Stimulated activated naive CD4-positive, alpha-beta T cell (primary cell): ENCODE results near the gene CLEC16A.
"Not testable (repeated sequence)": the region's sequence is repeated elsewhere in the genome, so short reads cannot be mapped to it uniquely, and the experiment has no call there.

Experiments
- DNase-seq, 6 experiments: peaks; one replicate each; lab custom pipeline; 2025; lab: John Stamatoyannopoulos, UW

Gene CLEC16A

DNA sequence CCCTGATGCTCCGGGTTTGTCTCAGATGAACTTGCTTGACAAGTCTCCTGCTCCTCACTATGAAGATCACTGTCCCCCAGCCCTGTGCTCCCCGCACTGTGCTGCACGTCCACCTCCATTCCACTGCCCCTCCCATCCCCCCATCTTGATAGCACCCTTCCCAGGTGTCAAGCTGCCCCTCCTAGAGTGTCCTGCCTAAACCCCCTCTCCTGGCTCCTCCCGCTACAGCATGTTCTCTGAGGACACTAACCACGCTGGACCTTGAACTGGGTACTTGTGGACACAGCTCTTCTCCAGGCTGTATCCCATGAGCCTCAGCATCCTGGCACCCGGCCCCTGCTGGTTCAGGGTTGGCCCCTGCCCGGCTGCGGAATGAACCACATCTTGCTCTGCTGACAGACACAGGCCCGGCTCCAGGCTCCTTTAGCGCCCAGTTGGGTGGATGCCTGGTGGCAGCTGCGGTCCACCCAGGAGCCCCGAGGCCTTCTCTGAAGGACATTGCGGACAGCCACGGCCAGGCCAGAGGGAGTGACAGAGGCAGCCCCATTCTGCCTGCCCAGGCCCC lies 20.6 kb upstream of the CLEC16A start:
- DNase-seq = no peak

DNA sequence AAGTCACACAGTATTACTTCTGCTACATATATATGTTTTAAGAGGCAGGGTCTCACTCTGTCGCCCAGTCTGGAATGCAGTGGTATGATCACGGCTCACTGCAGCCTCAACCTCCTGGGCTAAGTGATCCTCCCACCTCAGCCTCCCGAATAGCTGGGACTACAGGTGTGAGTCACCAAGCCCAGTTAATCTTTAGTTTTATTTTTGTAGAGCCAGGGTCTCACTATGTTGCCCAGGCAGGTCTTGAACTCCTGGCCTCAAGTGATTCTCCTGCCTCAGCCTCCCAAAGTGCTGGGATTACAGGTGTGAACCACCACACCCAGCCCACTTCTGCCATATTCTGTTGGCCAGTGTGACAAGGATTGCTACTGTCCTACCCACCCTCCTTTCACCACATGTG lies 19.1 kb upstream of the CLEC16A start:
- not testable (repeated sequence) for DNase-seq

DNA sequence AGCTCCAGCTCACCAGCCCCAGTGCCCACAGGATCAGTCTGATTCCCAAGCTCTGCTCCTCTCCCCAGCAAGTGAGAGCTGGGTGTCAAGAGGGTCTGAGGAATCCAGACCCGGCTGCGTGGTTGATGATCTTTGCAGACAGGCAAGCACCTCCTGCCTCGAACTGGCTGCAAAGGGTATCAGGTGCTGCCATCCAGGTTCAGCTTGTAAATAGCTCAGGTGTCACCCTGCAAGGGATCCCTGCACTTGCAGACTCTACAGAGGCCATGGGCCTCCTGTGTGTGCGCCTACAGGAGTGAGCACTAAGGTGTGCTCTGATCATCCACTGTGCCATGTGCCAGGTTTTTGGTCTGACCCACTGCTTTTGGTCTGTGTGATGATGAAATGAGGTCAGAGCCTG lies 18.3 kb upstream of the CLEC16A start:
- no peak for DNase-seq

DNA sequence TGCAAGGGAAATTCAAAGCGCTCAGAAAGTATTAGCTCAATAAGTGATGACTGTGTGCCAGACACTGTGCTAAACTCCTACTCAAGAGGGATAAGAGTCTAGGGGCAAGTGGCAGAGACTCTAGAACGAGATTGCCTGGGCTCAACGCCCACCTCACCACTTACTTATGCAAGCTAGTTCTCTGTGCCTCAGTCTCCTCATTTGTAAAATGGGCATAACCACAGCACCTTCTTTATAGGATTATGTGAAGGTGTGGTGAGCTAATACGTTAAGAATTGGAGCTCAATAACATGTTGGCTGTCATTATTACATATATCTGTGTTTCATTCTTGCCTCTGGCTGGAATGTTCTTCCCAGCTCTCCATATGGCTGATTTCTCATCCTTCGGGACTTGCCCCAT lies 17.5 kb upstream of the CLEC16A start:
- no peak for DNase-seq

DNA sequence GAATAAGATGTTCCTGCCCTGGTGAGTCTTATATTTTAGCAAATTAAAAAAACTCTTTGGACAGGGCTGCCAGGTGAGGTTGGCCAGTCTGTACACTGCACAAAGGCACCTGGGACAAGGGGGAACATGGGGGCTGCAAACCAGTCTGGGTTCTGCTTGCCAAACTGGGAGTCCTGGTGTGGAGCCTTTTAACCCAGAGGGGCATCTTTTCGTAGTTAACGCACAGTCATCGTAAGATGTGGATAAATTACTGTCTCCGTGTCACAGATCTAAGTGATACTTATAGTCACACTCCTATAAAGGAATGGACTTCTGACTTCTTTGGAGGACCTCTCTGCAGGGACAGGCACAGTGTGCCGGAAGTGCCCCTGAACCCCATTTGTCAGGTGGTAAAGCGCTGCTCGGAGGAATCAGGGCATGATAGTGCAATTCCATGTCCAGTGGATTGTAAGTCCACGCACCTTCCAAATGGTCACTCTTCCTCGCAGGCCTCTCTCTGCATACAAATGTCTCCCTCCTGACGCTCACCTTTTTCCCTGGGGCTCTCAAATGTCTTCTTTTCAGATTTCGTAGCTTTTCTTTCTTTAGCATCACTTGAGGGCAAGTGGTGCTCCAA lies 16.8 kb upstream of the CLEC16A start:
- no peak for DNase-seq

DNA sequence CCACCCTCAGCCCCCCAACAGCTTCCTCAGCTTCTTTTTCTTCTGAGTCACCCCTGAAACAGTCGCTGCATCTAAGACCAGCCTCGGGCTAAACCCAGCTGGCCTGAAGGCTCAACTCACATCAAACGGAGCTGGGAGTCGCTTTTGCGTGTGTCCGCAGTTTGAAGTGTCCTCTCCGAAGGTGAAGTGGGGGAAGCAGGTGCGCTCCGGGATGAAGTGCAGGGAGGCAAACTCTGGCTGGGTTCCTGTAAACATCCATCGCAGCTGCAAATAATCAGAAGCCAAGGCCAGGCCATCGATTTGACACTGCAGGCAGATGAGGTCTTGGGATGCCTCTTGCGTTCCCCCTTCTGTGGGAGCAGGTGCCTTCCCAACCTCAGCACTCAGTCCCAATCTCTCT lies 15.3 kb upstream of the CLEC16A start:
- DNase-seq = not testable (repeated sequence)

DNA sequence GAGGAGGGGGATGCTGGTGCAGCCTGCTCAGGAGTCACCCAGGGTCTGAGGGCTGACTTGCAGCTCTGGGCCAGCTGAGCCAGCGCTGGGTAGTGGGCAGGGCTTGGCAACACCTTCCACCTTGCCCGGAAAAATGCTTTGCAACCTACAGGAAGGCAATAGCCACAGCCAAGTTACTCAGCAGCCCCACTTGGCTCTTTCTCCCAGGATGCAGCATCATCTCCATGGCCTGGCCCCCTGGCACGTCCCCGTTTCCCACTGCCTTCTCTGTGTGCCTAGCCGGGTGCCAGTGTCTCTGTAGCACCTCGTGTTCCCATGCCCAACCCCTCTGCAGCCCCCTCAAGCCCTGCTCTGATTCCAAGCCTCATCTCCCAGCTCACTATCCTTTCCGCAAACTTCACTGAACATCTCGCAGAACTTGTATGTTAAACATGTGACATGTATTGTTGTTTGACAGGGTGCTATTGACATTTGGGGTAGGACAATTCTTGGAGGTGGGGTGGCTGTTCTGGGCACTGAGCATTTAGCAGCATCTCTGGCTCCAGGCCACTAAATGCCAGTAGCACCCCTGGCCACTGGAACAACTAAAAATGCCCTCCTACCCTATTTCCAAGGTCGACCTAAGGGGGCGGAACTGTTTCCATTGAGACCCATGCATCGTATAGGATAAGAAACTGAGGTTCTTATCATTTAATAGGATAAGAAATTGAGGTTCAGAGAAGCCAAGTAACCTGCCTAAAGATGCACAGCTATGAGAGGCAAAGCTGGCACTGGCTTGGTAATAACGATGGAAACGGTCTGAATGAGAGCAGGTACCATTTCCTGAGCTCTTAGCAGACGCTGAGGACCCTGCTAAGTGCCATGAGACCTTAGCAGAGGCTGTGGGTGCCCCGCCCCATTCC lies 14.3 kb upstream of the CLEC16A start:
- no peak for DNase-seq

DNA sequence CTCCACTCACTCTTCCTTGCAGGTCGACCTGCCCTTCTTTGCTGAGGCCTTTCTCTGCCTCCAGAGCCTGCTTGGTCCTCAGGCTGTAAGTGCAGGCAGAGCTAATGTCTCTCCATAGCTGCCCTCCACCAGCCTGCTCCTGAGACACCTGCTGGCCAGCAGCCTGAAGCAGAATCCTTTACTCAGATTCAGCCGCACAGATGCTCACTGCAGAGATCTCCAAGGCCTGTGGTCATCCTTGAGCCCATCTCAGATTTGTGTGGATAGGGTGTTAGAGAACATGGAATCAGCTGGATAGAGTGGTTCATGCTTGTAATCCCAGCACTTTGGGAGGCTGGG lies 13.6 kb upstream of the CLEC16A start:
- DNase-seq = no peak

DNA sequence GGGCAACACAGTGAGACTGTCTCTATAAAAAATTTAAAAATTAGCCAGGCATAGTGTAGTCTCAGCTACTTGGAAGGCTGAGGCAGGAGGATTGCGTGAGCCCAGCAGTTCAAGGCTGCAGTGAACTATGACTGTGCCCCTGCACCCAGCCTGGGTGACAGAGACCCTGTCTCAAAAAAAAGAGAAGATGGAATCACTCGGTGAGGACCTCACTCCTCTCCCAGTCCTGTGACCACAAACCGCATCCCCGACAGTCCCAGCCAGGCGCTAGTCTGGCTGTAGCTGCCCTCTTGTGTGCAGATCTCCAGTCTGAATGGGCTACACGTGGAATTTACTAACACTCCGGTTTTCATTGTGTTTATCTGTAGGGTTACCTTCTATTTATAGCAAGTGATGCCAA lies 13.2 kb upstream of the CLEC16A start:
- DNase-seq = no peak

DNA sequence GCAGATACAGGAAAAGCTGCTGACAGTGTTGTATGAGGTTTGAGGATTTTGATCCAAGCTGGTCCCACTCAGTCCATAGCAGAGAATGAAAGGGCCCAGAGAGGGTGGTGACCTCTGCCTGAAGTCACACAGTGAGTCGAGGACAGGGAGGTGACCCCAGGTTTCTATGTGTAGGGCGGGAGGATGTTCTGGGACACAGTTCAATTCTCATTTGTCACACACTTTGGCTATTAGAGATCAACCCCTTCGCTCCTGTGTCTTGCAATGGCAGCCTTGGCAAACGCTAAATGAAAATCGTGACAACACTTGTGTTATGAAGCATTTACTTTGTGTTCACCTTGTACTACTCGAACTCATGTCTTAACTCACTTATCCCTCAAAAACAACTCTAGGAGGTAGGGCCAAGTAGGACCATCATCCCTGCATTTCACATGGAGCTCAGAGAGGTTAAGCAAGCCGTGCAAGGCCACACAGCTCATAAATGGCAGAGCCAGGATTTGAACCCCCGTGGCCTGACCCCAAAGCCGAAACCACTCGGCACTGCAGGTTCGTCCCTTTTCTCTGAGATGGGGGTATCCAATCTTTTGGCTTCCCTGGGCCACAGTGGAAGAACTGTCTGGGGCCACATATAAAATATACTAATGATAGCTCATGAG lies 12.3 kb upstream of the CLEC16A start:
- DNase-seq = no peak

DNA sequence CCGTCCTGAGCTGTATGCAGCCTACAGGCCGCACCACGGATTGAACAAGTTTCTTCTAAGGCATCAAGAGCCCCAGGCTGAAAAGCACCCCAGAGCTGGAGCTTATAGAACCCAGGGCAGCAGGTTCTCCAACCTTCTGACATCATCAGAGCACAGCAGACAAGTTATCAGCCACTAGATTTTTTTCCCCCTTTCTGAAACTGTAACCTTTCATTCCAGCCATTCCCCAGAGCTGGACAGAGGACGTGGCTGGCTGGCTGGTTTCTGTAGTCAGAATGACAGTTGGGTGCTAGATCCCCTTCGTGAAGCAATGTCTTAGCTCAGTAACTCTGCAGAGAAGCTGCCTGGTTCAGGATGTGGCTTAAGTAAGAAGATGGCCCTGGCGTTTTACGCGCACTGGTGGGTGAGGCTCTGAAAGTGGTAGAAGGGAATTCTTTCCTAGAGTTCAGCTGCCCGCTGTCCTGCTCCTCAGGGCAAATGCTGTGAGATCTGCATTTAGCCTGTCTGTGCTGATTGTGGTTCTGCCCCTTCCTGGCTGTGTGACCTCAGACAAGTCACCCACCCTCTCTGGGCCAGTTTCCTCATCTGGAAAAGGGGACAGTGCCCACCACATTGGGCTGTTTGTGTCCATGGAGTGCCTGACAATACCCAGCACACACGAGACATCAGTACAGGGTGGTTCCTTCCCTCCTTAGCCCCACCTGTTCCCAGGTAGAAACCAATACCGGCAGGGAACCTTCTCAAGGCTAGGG lies 11.2 kb upstream of the CLEC16A start:
- DNase-seq = no peak

DNA sequence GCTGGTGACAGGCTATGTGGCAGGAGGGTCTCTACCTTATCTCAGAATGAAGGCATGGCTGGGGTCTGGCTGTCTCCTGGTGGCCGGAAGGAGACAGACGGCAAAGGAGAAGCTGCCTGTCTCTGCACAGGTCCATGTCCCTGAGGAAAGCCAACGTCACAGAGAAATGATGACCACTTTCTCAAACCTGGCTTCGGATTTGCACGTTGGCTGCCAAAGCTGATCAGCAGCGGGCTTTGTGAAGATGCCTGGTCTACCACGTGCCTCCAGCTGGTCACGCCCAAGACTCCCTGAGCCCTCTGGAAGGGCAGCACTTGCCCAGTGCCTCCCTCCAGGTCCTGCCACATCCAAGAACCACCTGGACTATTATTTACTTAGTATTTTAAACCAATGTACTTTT lies 10.5 kb upstream of the CLEC16A start:
- DNase-seq = no peak

DNA sequence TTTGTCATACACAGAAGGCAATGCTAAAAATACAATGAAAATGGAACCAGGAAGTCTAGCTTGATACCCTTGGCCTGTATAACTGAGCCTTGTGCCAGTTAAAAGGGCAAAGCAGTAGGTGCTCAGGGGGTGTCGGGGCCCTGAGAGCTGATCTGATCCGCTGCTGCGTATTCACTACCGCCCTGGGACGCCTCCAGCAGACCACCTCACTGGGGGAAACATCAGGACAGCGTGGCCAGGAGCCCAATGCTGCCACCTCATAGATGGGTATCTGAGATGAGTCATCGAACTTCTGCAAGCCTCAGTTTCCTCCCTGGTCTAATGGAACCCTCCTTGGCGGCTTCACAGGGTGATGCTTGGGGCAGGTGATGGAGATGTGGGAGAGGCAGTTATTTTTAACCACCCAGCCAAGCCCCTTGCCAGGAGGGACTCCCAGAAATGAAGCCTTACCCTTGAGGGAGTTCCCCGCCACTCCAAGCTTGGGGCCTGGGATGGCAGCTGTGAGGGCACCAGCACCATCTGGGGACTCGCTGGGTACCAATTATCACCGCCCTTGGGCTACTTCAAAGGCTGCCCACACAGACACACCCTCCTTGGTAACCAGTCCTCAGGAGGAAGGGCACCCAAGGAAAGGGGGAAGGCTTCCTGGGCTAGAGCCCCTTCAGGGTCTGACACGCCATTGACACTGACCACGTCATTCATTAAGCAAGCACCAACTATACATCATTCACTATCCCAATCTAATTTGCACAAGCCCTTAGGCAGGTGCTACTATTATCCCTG lies 9.8 kb upstream of the CLEC16A start:
- no peak for DNase-seq

DNA sequence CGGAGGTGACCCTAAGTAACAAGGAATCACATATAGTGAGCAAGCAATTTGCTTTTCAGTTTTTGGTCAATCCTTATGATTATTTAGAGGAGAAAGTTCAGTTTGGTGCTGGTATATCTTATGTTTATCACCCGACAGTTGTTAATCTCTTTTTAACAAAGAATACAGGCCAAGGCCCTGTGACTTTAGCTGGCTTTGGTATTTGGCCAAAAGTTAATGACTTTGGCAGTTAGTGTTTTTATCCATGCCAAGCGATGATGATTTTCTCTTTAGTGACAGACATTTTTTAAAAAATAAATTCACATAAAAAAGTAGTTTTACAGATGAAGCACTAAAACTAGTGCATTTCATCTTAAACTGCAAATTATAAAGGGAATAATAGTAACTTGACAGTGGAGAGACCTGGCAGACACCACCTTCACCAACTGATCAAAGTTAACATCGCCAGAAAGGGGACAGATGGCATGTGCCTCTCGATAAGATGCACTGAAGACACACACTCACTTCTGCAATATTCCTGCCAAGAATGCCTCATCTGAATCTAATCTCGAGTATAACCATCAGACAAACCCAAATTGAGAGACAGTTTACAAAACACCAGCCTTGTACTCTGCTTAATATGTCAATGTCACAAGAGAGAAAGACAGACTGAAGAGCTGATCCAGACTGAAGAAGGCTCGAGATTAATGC lies 9.0 kb upstream of the CLEC16A start:
- DNase-seq = no peak

DNA sequence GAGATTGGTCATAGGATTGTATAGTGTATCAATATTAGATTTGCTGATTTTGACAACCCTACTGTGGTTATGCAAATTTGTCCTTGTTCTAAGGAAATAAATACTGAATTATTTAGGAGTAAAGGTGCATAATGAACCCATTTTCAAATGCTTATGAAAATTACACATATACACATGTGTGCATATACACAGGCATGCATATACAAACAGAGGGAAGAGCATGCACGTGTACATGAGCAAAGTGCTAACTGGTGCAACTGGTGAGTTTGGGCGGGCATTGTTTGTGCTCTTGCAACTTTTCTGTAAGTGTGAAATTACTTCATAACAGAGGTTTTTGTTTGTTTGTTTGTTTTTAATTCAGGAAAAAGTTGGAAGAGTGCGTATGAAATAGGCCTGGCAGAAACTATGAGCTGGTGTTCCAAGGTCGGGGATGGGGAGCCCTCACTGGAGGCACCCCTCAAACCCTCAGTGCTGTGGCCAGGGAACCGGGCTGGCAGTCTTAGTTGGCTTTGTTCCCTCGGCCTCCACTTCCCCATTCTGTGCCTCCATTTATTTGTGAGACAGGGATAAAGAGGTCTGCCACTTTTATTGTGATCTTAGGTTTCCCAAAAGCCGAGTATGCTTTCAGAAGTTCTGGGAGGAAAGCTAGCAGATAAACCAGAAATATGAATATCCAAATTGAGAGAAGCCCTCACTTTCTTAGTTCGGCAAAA lies 7.9 kb upstream of the CLEC16A start:
- DNase-seq = no peak

DNA sequence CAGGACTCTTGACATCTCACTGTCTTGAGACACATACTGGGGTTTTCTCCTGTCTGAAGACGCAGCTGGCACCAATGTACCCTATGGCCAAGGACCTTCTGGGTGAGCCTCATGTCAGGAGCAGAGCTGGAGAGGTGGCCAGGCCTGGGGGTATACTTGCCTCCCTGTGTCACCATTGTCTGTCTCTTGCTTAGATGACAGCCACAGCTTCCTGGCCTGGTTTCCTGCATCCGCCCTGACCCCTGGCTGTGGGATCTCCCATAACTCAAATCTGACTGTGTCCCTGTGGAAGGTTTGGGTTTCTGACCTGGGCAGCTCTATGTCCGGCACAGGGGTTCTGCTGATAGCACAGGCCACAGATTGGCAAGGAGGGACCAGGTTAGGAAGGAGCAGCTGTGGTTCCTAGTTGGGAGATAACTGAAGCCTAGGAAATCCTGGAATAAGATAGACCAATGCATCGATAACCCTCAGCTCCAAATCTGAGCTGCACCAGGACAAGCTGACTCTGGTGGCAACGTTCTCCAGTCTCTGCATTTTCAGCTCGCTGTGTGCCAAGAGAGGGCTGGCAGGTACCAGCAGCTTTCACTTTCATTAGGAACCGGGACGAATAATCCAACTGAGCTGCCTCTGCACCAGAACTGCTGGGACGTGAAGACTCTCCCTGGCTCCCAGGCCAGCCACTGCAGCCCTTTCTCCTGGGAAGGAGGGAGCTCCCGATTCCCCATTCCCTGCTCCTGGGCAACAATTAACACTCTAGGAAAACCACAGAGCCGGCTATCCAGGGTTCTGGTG lies 7.1 kb upstream of the CLEC16A start:
- no peak for DNase-seq

DNA sequence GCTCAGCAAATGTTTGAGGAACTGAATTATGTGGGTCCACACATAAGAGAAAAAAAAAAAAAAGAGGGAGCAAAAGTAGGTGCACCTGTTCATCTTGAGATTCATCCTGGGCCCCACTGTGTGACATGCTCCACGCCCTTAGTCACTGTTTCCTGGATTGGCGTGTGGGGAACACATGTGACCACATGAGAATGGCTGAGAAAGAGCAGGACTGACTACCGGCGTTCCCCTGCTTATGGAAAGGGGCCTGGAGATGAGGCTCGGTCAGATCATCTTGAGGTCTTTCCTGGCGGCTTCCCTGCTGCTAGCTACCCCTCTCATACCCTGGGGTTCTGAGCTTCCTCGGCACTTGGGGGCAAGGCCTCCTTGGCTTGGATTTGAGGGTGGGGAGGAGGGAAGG lies 6.0 kb upstream of the CLEC16A start:
- DNase-seq = no peak

DNA sequence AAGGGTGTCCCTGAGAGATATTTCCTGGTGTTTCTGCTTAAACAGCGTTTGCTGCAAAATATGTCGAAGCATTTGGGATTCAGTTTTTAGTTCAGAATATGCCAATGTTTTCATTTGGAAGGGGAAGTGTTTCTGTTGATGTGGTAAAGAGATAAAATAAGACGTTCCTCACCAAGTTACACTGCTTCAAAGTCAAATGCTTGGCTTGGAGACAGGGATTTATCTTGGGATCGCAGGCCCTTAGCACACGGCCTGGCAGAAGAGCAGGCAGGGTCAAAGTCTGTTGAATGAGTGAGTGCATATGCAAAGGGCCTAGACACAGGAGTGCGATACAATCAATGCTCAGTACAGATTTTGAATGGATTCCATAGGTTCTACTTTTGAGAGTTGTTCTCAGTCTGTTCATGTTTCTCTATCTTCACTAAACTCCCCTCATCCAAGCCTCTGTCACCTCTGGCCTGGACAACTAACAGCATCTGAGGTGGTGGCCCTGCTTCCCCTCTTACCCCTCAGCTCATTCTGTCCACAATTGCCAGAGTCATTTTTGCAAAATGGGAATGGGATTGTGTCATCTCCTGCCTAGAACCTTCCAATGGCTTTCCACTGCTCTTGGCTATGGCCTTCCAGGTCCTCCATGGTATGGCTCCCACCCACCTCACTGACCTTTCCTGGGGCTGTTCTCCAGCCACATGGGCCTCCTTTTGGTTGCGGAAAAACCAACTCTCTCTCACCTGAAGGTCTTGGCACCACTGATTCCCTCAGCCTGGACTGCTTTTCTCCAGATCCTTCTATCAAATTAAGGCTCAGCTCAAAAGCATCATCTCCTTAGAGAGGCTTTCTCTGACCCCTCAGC lies 5.3 kb upstream of the CLEC16A start:
- no peak for DNase-seq
